ENCODE data around the gene RHOC.

RHOC gene

GRCh38 chr1:112716133-112716720, 9.3 kb upstream of the RHOC start:
- peak; percentile 38 for DNase-seq

- DNase-seq = peak; percentile 30
Measured at GRCh38 chr1:112715264-112716053, 8.5 kb upstream of the RHOC start, which contains the start of gene PPM1J. Gene PPM1J (minus strand): TSS chr1:112715332. CDS start chr1:112715301, 31 bp downstream.

GRCh38 chr1:112714313-112715263, 7.7 kb upstream of the RHOC start:
- DNase-seq = no peak

- no peak for DNase-seq
Measured at GRCh38 chr1:112713466-112714312, 6.8 kb upstream of the RHOC start.

GRCh38 chr1:112712701-112713128, 5.8 kb upstream of the RHOC start:
- no peak for DNase-seq

- no peak for DNase-seq
Measured at GRCh38 chr1:112712191-112712590, 5.3 kb upstream of the RHOC start.

- DNase-seq = no peak
Measured at GRCh38 chr1:112711670-112712069, 4.7 kb upstream of the RHOC start.

GRCh38 chr1:112711041-112711440, 4.1 kb upstream of the RHOC start:
- DNase-seq = no peak

GRCh38 chr1:112710586-112710985, 3.7 kb upstream of the RHOC start:
- no peak for DNase-seq

GRCh38 chr1:112710159-112710558, 3.2 kb upstream of the RHOC start:
- DNase-seq = no peak

- DNase-seq = no peak
Measured at GRCh38 chr1:112708489-112708888, 1.6 kb upstream of the RHOC start.

- no peak for DNase-seq
Measured at GRCh38 chr1:112708002-112708448, 1.1 kb upstream of the RHOC start.

- no peak for DNase-seq
Measured at GRCh38 chr1:112707221-112708001, 484 bp upstream of the RHOC start.

GRCh38 chr1:112704934-112705627, 1.8 kb downstream of the RHOC start:
- DNase-seq = no peak

GRCh38 chr1:112704391-112704933, 2.5 kb downstream of the RHOC start:
- no peak for DNase-seq

- DNase-seq = no peak
Measured at GRCh38 chr1:112703706-112704105, 3.2 kb downstream of the RHOC start.

GRCh38 chr1:112702420-112703261, 4.3 kb downstream of the RHOC start:
- no peak for DNase-seq

- no peak for DNase-seq
Measured at GRCh38 chr1:112702067-112702395, 4.9 kb downstream of the RHOC start.

- DNase-seq = no peak
Measured at GRCh38 chr1:112701227-112702066, 5.5 kb downstream of the RHOC start.
